ENCODE results near the gene DBH.

- TF ChIP-seq REST (IDR thresholded peaks at IDR 0.05; ENCODE audit: low read depth) = no peak
- TF ChIP-seq MAX (IDR thresholded peaks at IDR 0.05) = no peak
- TF ChIP-seq FOXM1 (IDR thresholded peaks at IDR 0.05; ENCODE audit: borderline replicate concordance, low read depth) = no peak
- TF ChIP-seq EGR1 (IDR thresholded peaks at IDR 0.05) = no peak
- TF ChIP-seq TAF1 (IDR thresholded peaks at IDR 0.05; ENCODE audit: low read depth) = no peak
- TF ChIP-seq USF1 (IDR thresholded peaks at IDR 0.05) = no peak
- no peak for TF ChIP-seq RAD21 (IDR thresholded peaks at IDR 0.05; ENCODE audit: low read depth)
- no peak for TF ChIP-seq CEBPB (IDR thresholded peaks at IDR 0.05)
- TF ChIP-seq YY1 (IDR thresholded peaks at IDR 0.05; ENCODE audit: low read depth) = no peak
- no peak for TF ChIP-seq ZBTB7A (IDR thresholded peaks at IDR 0.05; ENCODE audit: low read depth)
These were observed 41.2 kb downstream of the DBH start for GRCh38 chr9:133677126-133678010.

Data from Ishikawa (cell line).